Activated T-helper 2 cell treated with anti-CD3 and anti-CD28 coated beads, Interferon-gamma antibody, Interleukin-2, Interleukin-4, amounts not matched to agents 10 μg/mL and 5 μg/mL and 100 μg/mL, durations not matched to agents 14 hours and 24 hours and 36 hours (primary cell): Measurements from ENCODE around the gene SRGAP3. TPM values are rescaled to one million over a fixed set of nuclear protein-coding genes. Genes with fewer than 3 reads are reported as not detected.

Experiments used
- DNase-seq: peaks from one replicate; pipeline ENCODE4 v3.0.0; 2021; ENCODE audit warnings: low spot score
- H3K27ac Mint-ChIP-seq: one replicate; pipeline ENCODE4 v1.8.0; 2021; ENCODE audit warnings: mixed read lengths
- H3K27me3 Mint-ChIP-seq: one replicate; pipeline ENCODE4 v1.8.0; 2021; ENCODE audit warnings: low read depth, mixed read lengths
- H3K36me3 Mint-ChIP-seq: one replicate; pipeline ENCODE4 v1.8.0; 2021; ENCODE audit warnings: low read depth, mixed read lengths
- H3K4me1 Mint-ChIP-seq: one replicate; pipeline ENCODE4 v1.8.0; 2021; ENCODE audit warnings: low read depth, mixed read lengths
- H3K4me3 Mint-ChIP-seq: one replicate; pipeline ENCODE4 v1.8.0; 2021; ENCODE audit warnings: low read depth, mild to moderate bottlenecking, moderate library complexity, mixed read lengths
- H3K9me3 Mint-ChIP-seq: one replicate; pipeline ENCODE4 v1.8.0; 2021; ENCODE audit warnings: mixed read lengths
- intact Hi-C: fragments of 100-400 bp; cut with micrococcal nuclease; formaldehyde crosslinking; loops from one replicate; pipeline ENCODE4 v1.15.1; 2023
- total RNA-seq: library from RNA; stranded (reverse); gene quantifications from 2 replicates; pipeline ENCODE4 v1.2.3, GENCODE V29; 2022

The SRGAP3 gene
- total RNA-seq, 1 donor from 2014 or later: 0.71 TPM

DNA sequence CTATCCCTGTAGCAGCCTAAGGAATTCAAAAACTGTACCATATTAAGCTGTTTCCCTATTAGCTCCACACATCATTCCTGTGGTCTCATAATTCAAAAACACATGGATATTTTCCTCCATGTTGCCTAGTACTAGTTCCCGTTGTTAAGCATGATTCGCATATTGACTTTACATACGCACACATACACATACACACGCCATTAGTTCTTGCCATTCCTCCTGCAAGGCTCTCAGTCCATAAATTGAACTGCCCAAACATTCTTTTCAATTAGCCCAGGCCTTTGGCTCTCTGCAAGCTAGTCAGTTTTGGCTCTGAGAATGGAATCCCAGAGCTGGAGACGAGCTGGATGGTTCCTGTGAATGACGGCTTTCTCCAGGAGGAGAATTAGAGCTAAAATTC, 229.0 kb downstream of the SRGAP3 start:
- H3K27ac Mint-ChIP-seq: no peak overlapping the region
- DNase-seq: no peak
- intact Hi-C loops: no loop called here
- H3K27me3 Mint-ChIP-seq: peaks cover 2% of the 10 kb centered on the region
- H3K4me1 Mint-ChIP-seq: no peaks in the 10 kb centered on the region
- H3K36me3 Mint-ChIP-seq: no peaks in the 10 kb centered on the region
- no peaks in the 10 kb centered on the region for H3K9me3 Mint-ChIP-seq
- no peak overlapping the region for H3K4me3 Mint-ChIP-seq

DNA sequence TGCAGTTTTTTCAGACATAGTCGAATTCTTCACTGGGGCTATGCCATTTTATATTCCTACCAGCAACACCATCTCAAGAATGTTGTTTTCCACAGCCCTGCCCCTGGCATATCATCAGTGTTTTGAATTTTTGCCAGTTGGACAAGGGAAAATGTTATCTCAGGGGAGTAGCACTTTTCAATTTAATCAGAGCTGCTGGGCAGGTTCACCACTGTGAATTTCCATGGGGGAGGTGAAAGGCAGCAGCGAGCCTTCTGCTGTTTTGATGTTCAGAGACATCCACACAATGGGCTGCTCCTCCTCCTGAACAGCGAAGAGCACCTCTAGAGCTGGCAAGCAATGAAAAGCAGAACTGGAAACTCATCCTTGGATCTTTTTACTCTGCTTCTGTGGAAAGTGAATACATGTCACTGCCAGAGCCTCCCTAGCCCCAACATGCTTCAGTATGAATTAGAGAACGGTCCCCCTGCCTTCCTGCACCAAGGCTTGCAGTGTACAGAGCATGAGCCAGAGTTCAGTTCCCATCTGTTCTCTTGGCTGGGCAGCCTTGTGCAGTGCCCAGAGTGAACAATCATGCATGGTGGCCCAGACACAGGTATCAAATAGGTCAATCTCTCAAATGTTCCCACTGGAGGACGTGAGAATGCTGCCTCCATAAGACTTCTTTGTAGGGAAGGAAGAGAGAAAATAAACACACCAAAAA, 230.0 kb downstream of the SRGAP3 start:
- no peak for DNase-seq

DNA sequence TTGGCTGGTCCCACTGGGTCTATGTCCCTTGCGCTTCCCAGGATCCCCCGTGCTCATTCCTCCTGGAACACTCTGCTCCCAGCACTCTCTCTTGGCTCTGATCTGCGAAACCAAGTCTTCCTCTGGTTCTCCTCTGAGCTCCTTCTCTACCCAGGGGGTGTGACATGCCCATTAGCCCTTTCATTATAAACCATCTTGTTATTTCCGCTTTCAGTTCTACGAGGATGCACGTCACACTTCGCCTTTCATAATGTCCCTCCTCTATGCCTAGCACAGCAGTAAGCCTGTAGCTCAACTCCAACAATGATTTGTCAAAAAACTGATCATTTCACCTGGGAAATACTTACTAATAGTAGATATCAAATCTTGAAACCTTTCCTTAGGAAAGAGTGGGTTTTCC, 234.2 kb downstream of the SRGAP3 start:
- no peak for DNase-seq
- Mint-ChIP-seq H3K27ac (no peak overlapping the region), H3K4me3 (no peak overlapping the region), H3K36me3 (no peaks in the 10 kb centered on the region), H3K27me3 (peaks cover 2% of the 10 kb centered on the region), H3K4me1 (peaks cover 7% of the 10 kb centered on the region), H3K9me3 (no peaks in the 10 kb centered on the region)
- intact Hi-C loops: no loop called here

More for the DNA sequence above, 230.0 kb downstream of the SRGAP3 start:
- Mint-ChIP-seq H3K4me1 (no peaks in the 10 kb centered on the region), H3K9me3 (no peaks in the 10 kb centered on the region), H3K4me3 (no peak overlapping the region), H3K36me3 (no peaks in the 10 kb centered on the region), H3K27me3 (peaks cover 2% of the 10 kb centered on the region), H3K27ac (no peak overlapping the region)
- intact Hi-C loops: no loop called here

DNA sequence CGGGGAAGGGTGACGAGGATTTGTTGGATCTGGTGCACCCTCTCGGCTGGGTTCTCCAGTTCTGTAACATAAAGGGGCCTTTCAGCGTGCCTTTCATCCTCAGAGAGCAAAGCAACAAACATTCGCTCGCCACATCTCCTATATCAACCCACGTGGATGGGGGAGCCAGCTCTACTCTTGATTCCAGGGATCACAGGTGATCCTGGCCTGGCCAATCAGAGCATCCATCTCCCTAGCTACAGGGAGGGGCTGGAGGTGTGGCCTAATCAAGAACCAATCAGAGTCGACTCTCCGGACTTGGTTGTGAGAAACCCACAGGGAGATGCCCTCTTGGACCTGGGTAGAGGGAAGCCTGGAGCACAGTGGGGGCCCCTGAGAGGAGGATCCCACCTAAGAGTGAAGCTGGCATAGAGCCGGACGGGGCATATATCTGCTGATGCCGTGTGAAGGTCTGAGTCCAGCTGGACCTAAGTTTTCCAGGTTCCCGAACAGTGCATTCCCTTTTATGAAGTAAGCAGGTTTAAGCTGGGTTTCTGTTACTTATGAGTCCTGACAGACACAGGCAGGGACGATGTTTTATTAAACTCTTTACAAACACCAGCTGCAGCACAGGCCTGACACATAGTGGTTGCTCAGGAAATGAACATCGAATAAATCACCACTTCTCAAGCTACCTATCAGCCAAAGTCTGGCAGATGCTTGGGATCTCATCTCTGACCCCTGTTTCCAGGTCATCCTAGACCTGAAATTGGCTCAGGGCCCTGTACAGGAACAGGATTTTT, 235.5 kb downstream of the SRGAP3 start:
- no peak overlapping the region for H3K4me3 Mint-ChIP-seq
- peaks cover 7% of the 10 kb centered on the region for H3K4me1 Mint-ChIP-seq
- intact Hi-C loops: no loop called here
- peaks cover 2% of the 10 kb centered on the region for H3K27me3 Mint-ChIP-seq
- DNase-seq: no peak
- no peaks in the 10 kb centered on the region for H3K36me3 Mint-ChIP-seq
- H3K27ac Mint-ChIP-seq: no peak overlapping the region
- H3K9me3 Mint-ChIP-seq: no peaks in the 10 kb centered on the region

DNA sequence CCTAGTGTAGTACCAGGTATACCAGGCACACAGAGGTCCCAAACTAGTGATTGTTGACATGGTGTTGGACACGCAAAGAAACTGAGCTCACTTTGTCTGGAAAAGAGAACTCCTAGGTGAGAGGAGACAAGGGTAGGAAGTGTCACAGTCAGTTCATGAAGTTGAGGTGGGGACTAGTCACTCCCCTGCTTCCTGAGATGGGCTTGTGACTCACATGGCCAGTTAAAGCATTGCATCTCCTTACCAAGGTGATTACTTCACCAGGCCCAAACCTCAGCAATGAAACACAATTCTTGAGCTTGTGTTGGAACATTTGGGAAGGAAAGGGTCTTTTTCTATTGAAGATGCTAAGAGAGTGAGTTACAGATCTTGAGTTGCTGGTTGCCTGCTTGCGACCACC, 236.9 kb downstream of the SRGAP3 start:
- H3K27me3 Mint-ChIP-seq: no peaks in the 10 kb centered on the region
- intact Hi-C loops: no loop called here
- H3K4me1 Mint-ChIP-seq: peaks cover 7% of the 10 kb centered on the region
- H3K4me3 Mint-ChIP-seq: no peak overlapping the region
- H3K27ac Mint-ChIP-seq: no peak overlapping the region
- H3K36me3 Mint-ChIP-seq: no peaks in the 10 kb centered on the region
- no peaks in the 10 kb centered on the region for H3K9me3 Mint-ChIP-seq
- DNase-seq: no peak

DNA sequence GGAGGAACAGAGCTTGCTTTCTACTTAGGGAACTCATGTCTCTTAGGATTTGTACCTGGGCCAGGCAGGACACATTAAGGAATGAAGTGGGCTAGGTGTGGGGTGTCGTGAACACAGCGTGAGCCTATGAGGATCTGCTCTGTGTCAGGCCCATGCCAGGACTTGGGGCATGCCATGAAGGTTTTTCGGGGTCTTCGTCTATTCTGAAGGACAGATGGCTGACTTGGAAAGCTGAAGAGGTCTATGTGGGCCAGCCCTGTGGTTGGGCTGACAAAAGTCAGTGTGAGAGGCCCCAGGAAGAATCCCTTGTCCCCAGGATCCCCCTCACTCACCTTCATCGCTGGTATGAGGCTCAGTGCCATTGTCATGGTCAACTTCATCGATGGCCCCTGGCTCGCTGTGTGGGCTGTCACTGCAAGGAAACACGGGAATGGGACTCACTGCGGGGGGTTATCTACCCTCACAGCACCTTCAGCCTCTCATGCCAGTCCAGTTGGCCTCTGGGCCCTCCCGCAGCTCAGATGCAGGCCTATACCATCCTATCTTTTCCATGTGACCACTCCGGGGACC, 239.4 kb downstream of the SRGAP3 start:
- no peak overlapping the region for H3K27ac Mint-ChIP-seq
- no peaks in the 10 kb centered on the region for H3K36me3 Mint-ChIP-seq
- no peaks in the 10 kb centered on the region for H3K9me3 Mint-ChIP-seq
- H3K4me1 Mint-ChIP-seq: peaks cover 7% of the 10 kb centered on the region
- DNase-seq: no peak
- intact Hi-C loops: no loop called here
- no peaks in the 10 kb centered on the region for H3K27me3 Mint-ChIP-seq
- no peak overlapping the region for H3K4me3 Mint-ChIP-seq

DNA sequence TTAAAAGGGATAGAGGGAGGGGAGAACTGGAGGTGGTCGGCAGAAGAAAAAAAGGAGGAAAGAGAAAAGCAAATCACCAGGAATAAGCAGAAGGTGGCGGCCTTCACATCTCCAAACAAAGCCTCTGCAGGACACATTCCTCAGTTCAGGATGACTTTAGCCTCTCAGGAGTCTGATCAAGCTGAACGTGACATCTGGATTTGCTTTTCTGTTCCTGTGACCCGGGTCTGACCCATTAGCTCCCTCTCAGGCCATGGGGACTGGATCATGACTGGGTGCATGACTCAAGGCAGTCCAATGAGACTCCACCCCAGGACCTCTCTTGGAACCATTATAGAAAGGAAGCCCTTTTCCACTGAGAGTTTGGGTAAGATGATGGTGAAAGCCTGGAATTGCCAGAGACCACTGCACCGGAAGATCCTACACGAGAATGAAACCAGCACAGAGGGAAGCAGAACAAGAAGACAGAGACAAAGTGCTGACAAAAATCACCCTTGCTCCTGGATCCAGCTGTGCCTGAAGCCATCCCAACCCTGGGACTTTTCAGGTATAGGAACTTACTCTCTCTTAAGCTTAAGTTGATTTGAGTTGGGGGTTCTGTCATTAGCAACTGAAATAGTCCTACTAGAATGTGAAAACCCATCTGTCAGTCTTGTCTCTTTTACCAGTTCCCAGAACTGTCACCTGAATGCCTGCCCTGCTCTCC, 240.7 kb downstream of the SRGAP3 start:
- intact Hi-C loops: no loop called here
- Mint-ChIP-seq H3K4me1 (peaks cover 7% of the 10 kb centered on the region), H3K27ac (no peak overlapping the region), H3K4me3 (no peak overlapping the region), H3K9me3 (no peaks in the 10 kb centered on the region), H3K27me3 (no peaks in the 10 kb centered on the region), H3K36me3 (no peaks in the 10 kb centered on the region)
- DNase-seq: no peak

DNA sequence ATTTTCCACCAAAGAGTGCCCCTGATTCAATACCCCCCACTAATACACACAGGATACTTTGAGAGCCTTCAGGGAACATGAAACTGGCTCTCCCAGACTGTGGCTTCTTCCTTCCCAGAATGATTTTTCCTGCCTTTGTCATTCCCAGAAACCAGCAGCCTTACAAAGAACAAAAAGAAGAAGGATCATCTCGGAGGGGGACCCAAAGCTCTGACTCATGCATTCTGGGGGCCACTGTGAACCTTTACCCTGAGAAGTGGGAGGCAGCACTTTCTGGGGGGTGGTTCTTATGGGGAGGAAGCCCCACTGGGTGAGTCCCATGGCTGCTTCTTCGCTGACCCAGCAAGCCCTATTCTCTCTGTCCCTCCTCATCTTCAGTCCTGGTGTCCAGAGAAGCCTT, 241.5 kb downstream of the SRGAP3 start:
- Mint-ChIP-seq H3K4me1 (peaks cover 7% of the 10 kb centered on the region), H3K27me3 (no peaks in the 10 kb centered on the region), H3K36me3 (no peaks in the 10 kb centered on the region), H3K4me3 (no peak overlapping the region), H3K27ac (no peak overlapping the region), H3K9me3 (no peaks in the 10 kb centered on the region)
- intact Hi-C loops: no loop called here
- no peak for DNase-seq

DNA sequence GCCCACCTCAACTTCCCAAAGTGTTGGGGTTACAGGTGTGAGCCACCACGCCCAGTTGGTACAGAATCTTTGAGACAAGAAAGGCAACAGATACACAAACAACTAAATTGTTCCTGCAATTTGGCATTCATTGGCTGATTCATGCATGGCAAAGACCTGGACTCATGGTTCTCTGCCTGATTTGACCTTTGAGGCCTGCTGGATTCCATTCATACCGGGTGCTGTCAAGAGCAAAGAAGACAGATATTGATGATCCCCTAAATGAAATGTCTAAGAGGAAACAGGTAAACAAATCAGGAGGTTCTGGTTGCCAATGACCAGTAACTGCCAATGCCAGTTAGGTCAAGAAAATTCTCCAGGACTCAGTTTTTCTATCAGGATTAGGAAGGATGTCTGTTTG, 242.2 kb downstream of the SRGAP3 start:
- intact Hi-C loops: no loop called here
- Mint-ChIP-seq H3K4me3 (no peak overlapping the region), H3K4me1 (peaks cover 1% of the 10 kb centered on the region), H3K27ac (no peak overlapping the region), H3K9me3 (no peaks in the 10 kb centered on the region), H3K27me3 (peaks cover 3% of the 10 kb centered on the region), H3K36me3 (no peaks in the 10 kb centered on the region)
- DNase-seq: no peak

DNA sequence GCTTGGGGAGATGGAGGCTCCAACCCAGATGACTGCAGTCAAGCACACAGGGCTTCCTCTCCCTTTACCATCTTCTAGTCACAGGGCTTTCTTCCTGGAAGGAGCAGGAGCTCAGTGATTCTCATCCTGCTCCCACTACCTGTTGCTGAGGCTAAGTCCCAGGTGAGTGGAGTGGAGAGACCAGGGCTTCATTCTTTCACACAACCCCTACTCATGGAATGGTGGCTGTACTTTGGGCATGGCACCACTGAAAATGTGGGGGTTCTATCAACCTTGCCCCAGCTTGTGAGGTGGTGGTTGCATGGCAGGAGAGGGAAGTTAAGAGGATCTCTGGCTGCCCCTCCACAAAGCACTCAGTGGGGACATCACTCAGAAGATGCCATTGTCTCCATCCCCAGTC, 249.4 kb downstream of the SRGAP3 start:
- Mint-ChIP-seq H3K27me3 (peaks cover 5% of the 10 kb centered on the region), H3K4me3 (no peak overlapping the region), H3K27ac (no peak overlapping the region), H3K36me3 (no peaks in the 10 kb centered on the region), H3K9me3 (no peaks in the 10 kb centered on the region), H3K4me1 (no peaks in the 10 kb centered on the region)
- intact Hi-C loops: no loop called here
- no peak for DNase-seq

DNA sequence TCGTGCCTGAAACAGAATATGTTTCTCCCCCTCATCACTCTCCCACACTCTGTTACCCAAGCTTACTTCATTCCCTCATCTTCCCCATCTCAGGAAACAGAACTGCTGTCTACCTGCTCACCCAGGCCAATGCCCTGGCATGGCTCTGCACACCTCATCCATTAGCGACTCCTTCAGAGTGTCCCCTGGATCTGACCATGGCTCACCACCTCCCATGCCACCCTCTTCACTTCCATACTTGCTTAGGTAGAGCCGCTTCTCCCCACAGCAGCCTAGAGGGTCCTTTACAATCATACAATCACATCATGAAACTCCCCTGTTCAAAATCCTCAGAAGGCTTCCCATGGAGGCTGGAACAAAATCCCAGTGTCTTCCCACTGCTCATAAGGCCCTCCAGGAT, 252.3 kb downstream of the SRGAP3 start:
- Mint-ChIP-seq H3K36me3 (no peaks in the 10 kb centered on the region), H3K27ac (no peak overlapping the region), H3K27me3 (peaks cover 1% of the 10 kb centered on the region), H3K9me3 (no peaks in the 10 kb centered on the region), H3K4me3 (no peak overlapping the region), H3K4me1 (no peaks in the 10 kb centered on the region)
- intact Hi-C loops: no loop called here
- no peak for DNase-seq

DNA sequence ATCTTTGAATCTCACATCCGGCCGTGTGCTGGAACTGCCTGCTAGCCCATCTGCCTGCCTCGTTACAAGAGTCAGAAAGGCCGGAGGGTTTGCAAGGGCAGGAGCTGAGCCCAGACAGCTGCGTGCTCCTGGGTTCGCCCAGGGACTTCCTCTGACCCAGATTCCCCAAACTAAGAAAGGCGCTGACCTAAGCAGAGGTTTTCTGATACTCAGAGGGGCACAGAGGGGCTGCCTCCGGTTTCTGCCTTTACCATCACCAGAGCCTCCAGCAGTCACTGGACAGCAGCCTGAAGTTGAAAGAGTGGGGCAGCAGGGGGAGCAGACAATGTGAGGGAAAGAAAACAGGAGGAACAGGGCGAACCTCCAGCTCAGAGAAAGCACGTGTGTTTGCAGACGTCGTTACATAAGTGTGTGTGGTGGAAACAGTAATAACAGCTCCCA, 252.7 kb downstream of the SRGAP3 start:
- no peak overlapping the region for H3K27ac Mint-ChIP-seq
- H3K4me3 Mint-ChIP-seq: no peak overlapping the region
- no peaks in the 10 kb centered on the region for H3K9me3 Mint-ChIP-seq
- peaks cover under 1% of the 10 kb centered on the region for H3K27me3 Mint-ChIP-seq
- H3K36me3 Mint-ChIP-seq: no peaks in the 10 kb centered on the region
- intact Hi-C loops: no loop called here
- DNase-seq: no peak
- H3K4me1 Mint-ChIP-seq: no peaks in the 10 kb centered on the region

DNA sequence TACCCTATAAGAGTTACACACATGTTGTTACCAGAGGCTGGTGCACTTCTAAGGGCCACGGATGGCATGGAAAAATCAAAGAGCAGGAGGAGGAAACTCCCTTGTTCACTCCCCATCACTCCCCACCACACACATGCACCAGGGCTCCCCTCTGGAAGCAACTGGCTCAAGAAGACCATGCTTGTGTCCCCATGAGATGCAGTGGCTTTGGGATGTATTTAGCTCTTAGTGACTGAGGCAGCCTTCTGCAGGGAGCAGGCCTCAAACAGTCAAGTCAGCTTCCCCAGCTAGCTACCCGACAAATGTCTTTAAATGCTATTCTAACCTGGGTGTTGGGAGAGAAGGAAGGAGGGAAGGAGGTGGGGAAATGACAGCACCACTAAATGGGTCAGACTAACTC, 253.2 kb downstream of the SRGAP3 start:
- Mint-ChIP-seq H3K27me3 (no peaks in the 10 kb centered on the region), H3K27ac (no peak overlapping the region), H3K36me3 (no peaks in the 10 kb centered on the region), H3K4me1 (no peaks in the 10 kb centered on the region), H3K9me3 (no peaks in the 10 kb centered on the region), H3K4me3 (no peak overlapping the region)
- DNase-seq: no peak
- intact Hi-C loops: no loop called here
